22Rv1 (cell line): ENCODE measurements around the gene LAT.
"Not testable (repeated sequence)": the region's sequence is repeated elsewhere in the genome, so short reads cannot be mapped to it uniquely, and the experiment has no call there.

Source experiments
- H3K27ac ChIP-seq: fragments of 450-650 bp; 2 replicates; pipeline ENCODE4 v1.5.1; 2017
- CTCF ChIP-seq: fragments of 450-650 bp; IDR thresholded peaks from 2 replicates; pipeline ENCODE4 v1.5.1; 2017; ENCODE audit warnings: mild to moderate bottlenecking
- ZFX ChIP-seq: fragments of 450-650 bp; IDR thresholded peaks from 2 replicates; pipeline ENCODE4 v1.6.1; 2017; ENCODE audit warnings: antibody characterized with exemption, borderline replicate concordance

LAT gene

GRCh38 chr16:28967156-28967555, 17.7 kb upstream of the LAT start:
- TF ChIP-seq CTCF = no peak
- no peak for TF ChIP-seq ZFX
- no peak overlapping the region for H3K27ac ChIP-seq

- not testable (repeated sequence) for H3K27ac ChIP-seq
Measured at GRCh38 chr16:28969696-28970095, 15.2 kb upstream of the LAT start.

- TF ChIP-seq CTCF (peak; percentile 84), ZFX (no peak)
- H3K27ac ChIP-seq = peak overlapping the region; percentile 71
Measured at GRCh38 chr16:28974007-28974436, 10.8 kb upstream of the LAT start.

GRCh38 chr16:28974437-28975157, 10.3 kb upstream of the LAT start, which contains the start of gene SPNS1:
SPNS1 (plus strand) TSS chr16:28974778; CDS start chr16:28975152, 374 bp downstream.
- TF ChIP-seq CTCF (no peak), ZFX (no peak)
- H3K27ac ChIP-seq = peak within 1 kb of the TSS; percentile 71

- TF ChIP-seq ZFX = no peak
- TF ChIP-seq CTCF = no peak
- H3K27ac ChIP-seq = peak overlapping the region; percentile 71
Measured at GRCh38 chr16:28975158-28975599, 9.7 kb upstream of the LAT start.

- no peak overlapping the region for H3K27ac ChIP-seq
- TF ChIP-seq ZFX (no peak), CTCF (peak; percentile 86)
Measured at GRCh38 chr16:28977703-28978662, 6.9 kb upstream of the LAT start.

GRCh38 chr16:28980330-28980729, 4.5 kb upstream of the LAT start:
- peak; percentile 30 for TF ChIP-seq CTCF
- not testable (repeated sequence) for H3K27ac ChIP-seq
